IPS DF 4.7 (cell line): ENCODE measurements around the gene AARSD1.
"Not testable (repeated sequence)": the region's sequence is repeated elsewhere in the genome, so short reads cannot be mapped to it uniquely, and the experiment has no call there.

Experiments
- DNase-seq: peaks from one replicate; pipeline ENCODE4 v3.0.0-alpha.2; 2013; ENCODE audit warnings: low spot score; ENCODE audit errors: extremely low read depth

The AARSD1 gene

GRCh38 chr17:42964161-42964932 lies at the start of gene AARSD1:
Gene AARSD1, minus strand, starts transcription at chr17:42964454. Its CDS starts 14 bp downstream, at chr17:42964440.
- DNase-seq: peak; percentile 82

- no peak for DNase-seq
These were observed 49.0 kb upstream of the AARSD1 start for GRCh38 chr17:43013296-43013695.

- no peak for DNase-seq
These were observed 47.6 kb upstream of the AARSD1 start for GRCh38 chr17:43011728-43012472.

GRCh38 chr17:43010667-43011308 lies 46.5 kb upstream of the AARSD1 start:
- no peak for DNase-seq

- no peak for DNase-seq
These were observed 42.6 kb upstream of the AARSD1 start, which contains the start of gene IFI35 for GRCh38 chr17:43006639-43007551. Gene IFI35, plus strand, starts transcription at chr17:43006784. Its CDS starts 164 bp downstream, at chr17:43006948.

- DNase-seq: no peak
These were observed 39.4 kb upstream of the AARSD1 start for GRCh38 chr17:43003542-43004172.

- DNase-seq: not testable (repeated sequence)
These were observed 36.6 kb upstream of the AARSD1 start for GRCh38 chr17:43000894-43001293.

- no peak for DNase-seq
These were observed 34.8 kb upstream of the AARSD1 start for GRCh38 chr17:42999003-42999525.

- peak; percentile 99 for DNase-seq
These were observed 34.0 kb upstream of the AARSD1 start, which contains the start of gene RPL27 for GRCh38 chr17:42997984-42998938. Gene RPL27, plus strand, starts transcription at chr17:42998419. Its CDS starts 332 bp downstream, at chr17:42998751.

GRCh38 chr17:42997390-42997983 lies 33.2 kb upstream of the AARSD1 start:
- DNase-seq: no peak

GRCh38 chr17:42993913-42994312 lies 29.7 kb upstream of the AARSD1 start:
- DNase-seq: not testable (repeated sequence)

- DNase-seq: no peak
These were observed 28.6 kb upstream of the AARSD1 start for GRCh38 chr17:42992872-42993271.

GRCh38 chr17:42991471-42991870 lies 27.2 kb upstream of the AARSD1 start:
- DNase-seq: no peak

- DNase-seq: no peak
These were observed 25.7 kb upstream of the AARSD1 start for GRCh38 chr17:42989726-42990652.

GRCh38 chr17:42989141-42989540 lies 24.9 kb upstream of the AARSD1 start:
- DNase-seq: no peak

GRCh38 chr17:42985225-42985624 lies 21.0 kb upstream of the AARSD1 start:
- no peak for DNase-seq

- DNase-seq: no peak
These were observed 18.0 kb upstream of the AARSD1 start for GRCh38 chr17:42982266-42982665.
